SK-N-MC (cell line): ENCODE data around the gene MSL1.

ENCODE experiments used
- EZH2 ChIP-seq: fragments of 200-600 bp; sonication (generic); IDR thresholded peaks from one replicate; pipeline ENCODE4 v1.6.1; 2017; ENCODE audit warnings: antibody characterized with exemption
- POLR2AphosphoS5 ChIP-seq: IDR thresholded peaks from 2 replicates; pipeline ENCODE4 v1.6.1; 2012; ENCODE audit warnings: mild to moderate bottlenecking, low read depth, low read length, borderline replicate concordance

DNA sequence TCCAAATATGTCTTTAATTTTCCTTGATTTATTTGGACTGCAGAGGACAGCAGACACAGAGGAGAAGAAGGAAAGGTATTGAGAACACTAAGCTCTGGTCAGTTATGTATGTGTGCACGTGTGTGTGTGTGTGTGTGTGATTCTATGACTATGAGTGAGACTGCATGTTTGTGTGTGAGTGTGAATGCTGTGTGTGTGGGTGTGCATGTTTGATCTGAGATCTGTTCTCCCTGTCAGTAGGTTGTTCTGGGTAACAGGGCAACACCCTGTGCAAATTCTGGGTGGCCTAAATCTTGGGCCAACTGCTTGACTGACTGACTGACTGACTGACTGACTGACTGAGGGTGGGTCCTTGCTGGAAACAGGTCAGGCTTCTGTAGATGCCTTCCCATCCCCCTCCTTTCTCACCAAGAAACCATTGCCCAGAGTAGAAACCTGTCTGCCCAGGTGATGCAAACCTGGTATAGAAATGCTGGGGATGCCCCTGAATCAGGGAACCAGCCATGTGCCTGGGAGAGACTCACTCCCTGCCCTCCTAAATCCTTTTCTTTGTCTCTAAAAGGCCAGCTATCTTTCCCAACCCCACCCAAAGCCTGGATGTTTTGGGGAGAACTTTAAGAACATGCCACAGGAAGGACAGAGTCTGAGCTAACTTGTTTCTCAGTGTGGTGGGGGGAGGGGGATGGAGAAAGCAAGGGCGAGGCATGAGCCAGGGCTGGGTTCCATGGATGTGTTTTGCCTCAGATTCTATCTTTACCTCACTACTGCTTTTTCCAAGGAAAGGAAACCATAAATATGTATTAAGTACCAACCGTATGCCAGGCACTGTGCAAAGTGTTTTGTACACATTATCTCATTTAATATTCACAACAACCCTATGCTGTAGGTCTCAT is 16.9 kb upstream of the MSL1 start:
- TF ChIP-seq POLR2AphosphoS5 (no peak), EZH2 (no peak)
